Neural crest cell (in vitro differentiated cells): ENCODE results near the gene MAPKAPK5. TPM values are rescaled to one million over a fixed set of nuclear protein-coding genes. Genes with fewer than 3 reads are reported as not detected.

Experiments
- DNase-seq: peaks from one replicate; pipeline ENCODE4 v3.0.0; 2021; ENCODE audit warnings: low read depth, mixed read lengths, low spot score
- H3K27ac Mint-ChIP-seq: one replicate; pipeline ENCODE4 v1.8.0; 2021; ENCODE audit warnings: mild to moderate bottlenecking, mixed read lengths; ENCODE audit not compliant: unreplicated experiment
- H3K27me3 Mint-ChIP-seq: 2 replicates; pipeline ENCODE4 v1.8.0; 2021; ENCODE audit warnings: low read depth, mild to moderate bottlenecking, mixed read lengths
- H3K36me3 Mint-ChIP-seq: 2 replicates; pipeline ENCODE4 v1.8.0; 2021; ENCODE audit warnings: low read depth, mild to moderate bottlenecking, mixed read lengths
- H3K4me1 Mint-ChIP-seq: 2 replicates; pipeline ENCODE4 v1.8.0; 2021; ENCODE audit warnings: mixed read lengths
- H3K4me3 Mint-ChIP-seq: one replicate; pipeline ENCODE4 v1.8.0; 2021; ENCODE audit warnings: mild to moderate bottlenecking, mixed read lengths
- H3K9me3 Mint-ChIP-seq: 2 replicates; pipeline ENCODE4 v1.8.0; 2021; ENCODE audit warnings: mixed read lengths
- long read RNA-seq: library from polyadenylated mRNA; unstranded; transcript quantifications from one replicate; pipeline ENCODE4 v2.0.0, GENCODE V29; 2020
- total RNA-seq: library from RNA; stranded (reverse); gene quantifications from 2 replicates; pipeline ENCODE4 v1.2.1, GENCODE V29; 2021
- TF ChIP-seq, protein P1 (sequence below): fragments of 200-600 bp; sonication (generic); conservative IDR thresholded peaks from 2 replicates; pipeline ENCODE4 v1.5.0; 2021; ENCODE audit warnings: antibody characterized with exemption, mild to moderate bottlenecking

MAPKAPK5 gene, protein sequence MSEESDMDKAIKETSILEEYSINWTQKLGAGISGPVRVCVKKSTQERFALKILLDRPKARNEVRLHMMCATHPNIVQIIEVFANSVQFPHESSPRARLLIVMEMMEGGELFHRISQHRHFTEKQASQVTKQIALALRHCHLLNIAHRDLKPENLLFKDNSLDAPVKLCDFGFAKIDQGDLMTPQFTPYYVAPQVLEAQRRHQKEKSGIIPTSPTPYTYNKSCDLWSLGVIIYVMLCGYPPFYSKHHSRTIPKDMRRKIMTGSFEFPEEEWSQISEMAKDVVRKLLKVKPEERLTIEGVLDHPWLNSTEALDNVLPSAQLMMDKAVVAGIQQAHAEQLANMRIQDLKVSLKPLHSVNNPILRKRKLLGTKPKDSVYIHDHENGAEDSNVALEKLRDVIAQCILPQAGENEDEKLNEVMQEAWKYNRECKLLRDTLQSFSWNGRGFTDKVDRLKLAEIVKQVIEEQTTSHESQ
- total RNA-seq, result 81.6 and 83.1 TPM in 2 replicates
- long read RNA-seq, partial matches to known transcripts, result 3 of 6 reads
- long read RNA-seq, other reads (novel, unspliced or antisense), result 1 of 6 reads

DNA sequence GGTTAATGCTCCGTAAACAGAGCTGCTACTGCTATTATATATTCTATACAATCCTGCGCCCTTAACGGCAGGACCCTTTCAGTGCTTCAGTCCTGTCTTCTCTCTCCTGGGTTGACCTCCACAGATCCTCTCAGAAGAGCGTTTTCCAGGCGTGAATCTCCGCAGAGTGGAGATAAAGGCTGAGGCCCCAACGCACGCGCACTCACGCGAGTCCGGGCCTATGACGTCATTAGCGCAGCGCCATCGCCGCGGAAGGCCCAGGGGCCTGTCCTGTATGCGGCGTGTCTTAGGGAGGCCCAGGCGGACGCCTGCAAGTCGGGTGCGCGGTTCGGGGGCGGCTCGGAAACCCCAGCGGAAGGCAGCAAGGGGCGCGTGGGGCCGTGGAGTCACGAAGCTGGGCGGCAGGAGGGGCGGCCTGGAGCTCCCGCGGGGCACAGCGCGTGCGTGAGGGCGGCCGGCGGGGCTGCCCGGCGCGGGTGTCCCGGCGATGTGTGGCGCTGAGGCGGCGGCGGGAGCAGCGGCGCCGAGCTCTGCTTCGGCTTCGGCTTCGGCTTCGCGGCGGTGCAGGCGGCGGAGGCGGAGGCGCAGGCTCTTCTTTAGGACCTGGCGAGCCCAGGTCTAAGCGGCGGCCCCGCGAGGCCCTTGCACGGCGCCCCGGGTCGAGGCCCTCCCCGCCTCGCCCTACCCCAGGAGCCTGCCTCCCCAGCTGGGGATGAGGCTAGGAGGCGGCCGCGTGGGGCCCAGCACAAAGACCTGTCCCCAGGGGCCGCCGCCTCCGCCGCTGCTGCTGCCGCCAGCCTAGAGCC is at the start of gene MAPKAPK5:
Gene MAPKAPK5 (plus strand): TSS at position 479 of the 806 bp plus-strand sequence. CDS start 506 bp downstream, outside the sequence.
- DNase-seq, result peak; percentile 97
- H3K36me3 Mint-ChIP-seq, result peaks cover 21% of the 10 kb centered on the region
- H3K4me3 Mint-ChIP-seq, result peak within 1 kb of the TSS; percentile 98
- H3K27ac Mint-ChIP-seq, result peak within 1 kb of the TSS; percentile 99
- TF ChIP-seq, protein P1, sequence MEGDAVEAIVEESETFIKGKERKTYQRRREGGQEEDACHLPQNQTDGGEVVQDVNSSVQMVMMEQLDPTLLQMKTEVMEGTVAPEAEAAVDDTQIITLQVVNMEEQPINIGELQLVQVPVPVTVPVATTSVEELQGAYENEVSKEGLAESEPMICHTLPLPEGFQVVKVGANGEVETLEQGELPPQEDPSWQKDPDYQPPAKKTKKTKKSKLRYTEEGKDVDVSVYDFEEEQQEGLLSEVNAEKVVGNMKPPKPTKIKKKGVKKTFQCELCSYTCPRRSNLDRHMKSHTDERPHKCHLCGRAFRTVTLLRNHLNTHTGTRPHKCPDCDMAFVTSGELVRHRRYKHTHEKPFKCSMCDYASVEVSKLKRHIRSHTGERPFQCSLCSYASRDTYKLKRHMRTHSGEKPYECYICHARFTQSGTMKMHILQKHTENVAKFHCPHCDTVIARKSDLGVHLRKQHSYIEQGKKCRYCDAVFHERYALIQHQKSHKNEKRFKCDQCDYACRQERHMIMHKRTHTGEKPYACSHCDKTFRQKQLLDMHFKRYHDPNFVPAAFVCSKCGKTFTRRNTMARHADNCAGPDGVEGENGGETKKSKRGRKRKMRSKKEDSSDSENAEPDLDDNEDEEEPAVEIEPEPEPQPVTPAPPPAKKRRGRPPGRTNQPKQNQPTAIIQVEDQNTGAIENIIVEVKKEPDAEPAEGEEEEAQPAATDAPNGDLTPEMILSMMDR, result no peak
- peaks cover 36% of the 10 kb centered on the region for H3K4me1 Mint-ChIP-seq
- H3K27me3 Mint-ChIP-seq, result no peaks in the 10 kb centered on the region
- no peaks in the 10 kb centered on the region for H3K9me3 Mint-ChIP-seq

DNA sequence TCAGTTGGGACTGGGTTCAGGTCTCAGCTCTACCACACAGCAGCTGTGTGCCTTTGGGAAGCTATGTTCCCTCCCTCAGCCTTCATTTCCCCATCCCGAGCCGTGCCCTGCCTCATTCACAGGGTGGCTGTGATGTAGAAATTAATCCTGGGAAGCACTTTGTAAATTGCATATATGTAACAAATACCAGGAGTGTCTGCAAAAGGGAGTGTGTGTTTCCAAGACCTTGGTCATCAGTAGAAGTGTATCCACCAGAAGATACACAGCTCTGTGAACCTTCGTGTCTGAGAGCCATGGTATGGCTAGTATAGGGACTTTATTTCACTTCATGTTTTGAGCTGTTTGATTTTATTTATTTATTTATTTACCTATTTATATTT is 49.2 kb upstream of the MAPKAPK5 start:
- Mint-ChIP-seq H3K27me3 (no peaks in the 10 kb centered on the region), H3K4me1 (no peaks in the 10 kb centered on the region), H3K9me3 (no peaks in the 10 kb centered on the region), H3K4me3 (no peak overlapping the region), H3K36me3 (peaks cover 2% of the 10 kb centered on the region), H3K27ac (no peak overlapping the region)
- no peak for DNase-seq
- TF ChIP-seq, protein P1, result no peak

DNA sequence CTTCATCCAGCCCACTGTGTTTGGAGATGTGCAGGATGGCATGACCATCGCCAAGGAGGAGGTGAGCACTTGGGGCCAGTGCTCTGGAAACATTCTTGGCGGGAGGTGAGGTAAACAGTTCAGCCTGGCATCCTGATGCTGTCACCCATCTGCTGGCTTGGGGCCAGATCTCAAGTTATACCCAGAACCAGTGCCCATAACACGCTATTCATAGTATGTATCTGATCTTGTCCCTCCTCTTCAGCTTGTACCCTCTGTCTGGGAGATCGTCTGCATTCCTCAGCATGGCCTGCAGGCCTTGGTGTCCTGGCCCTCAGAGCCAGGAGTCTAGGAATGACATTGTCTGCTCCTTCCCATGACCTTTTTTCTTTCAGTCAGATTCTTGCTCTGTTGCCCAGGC is 43.8 kb upstream of the MAPKAPK5 start:
- no peaks in the 10 kb centered on the region for H3K4me1 Mint-ChIP-seq
- peak overlapping the region; percentile 7 for H3K27ac Mint-ChIP-seq
- TF ChIP-seq, protein P1, result no peak
- no peak for DNase-seq
- H3K36me3 Mint-ChIP-seq, result peaks cover 9% of the 10 kb centered on the region
- no peak overlapping the region for H3K4me3 Mint-ChIP-seq
- no peaks in the 10 kb centered on the region for H3K27me3 Mint-ChIP-seq
- H3K9me3 Mint-ChIP-seq, result no peaks in the 10 kb centered on the region

DNA sequence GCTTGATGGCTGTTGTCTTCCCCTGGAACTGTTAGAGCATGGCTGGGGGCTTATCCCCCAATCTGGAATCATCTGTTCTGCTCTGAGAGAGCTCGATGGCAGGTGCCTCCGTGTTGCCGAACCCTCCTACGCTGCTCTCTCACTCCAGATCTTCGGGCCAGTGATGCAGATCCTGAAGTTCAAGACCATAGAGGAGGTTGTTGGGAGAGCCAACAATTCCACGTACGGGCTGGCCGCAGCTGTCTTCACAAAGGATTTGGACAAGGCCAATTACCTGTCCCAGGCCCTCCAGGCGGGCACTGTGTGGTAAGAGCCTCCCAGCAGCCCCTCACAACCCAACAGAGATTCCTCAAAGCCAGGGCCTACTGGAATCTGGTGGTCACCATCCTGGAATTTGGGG is 42.3 kb upstream of the MAPKAPK5 start:
- Mint-ChIP-seq H3K4me1 (no peaks in the 10 kb centered on the region), H3K27me3 (no peaks in the 10 kb centered on the region), H3K4me3 (no peak overlapping the region), H3K36me3 (peaks cover 9% of the 10 kb centered on the region), H3K27ac (no peak overlapping the region), H3K9me3 (no peaks in the 10 kb centered on the region)
- DNase-seq, result no peak
- TF ChIP-seq, protein P1, result no peak

DNA sequence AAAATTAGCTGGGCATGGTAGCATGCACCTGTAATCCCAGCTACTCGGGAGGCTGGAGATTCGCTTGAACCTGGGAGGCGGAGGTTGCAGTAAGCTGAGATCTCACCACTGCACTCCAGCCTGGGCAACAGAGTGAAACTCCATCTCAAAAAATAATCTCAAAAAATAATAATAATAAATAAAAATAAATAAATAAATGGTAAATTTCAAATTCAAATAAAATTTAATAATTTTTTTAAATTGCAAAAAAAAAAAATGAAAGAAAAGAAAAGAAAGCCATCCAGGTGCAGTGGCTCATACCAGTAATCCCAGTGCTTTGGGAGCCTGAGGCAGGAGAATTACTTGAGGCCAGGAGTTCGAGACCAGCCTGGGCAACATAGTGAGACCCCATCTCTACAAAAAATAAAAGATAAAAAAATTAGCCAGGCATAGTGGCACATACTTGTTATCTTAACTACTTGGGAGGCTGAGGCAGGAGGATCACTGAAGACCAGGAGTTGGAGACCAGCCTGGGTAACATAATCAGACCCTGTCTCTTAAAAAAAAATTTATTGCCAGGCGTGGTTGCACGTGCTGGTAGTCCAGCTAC is 38.9 kb upstream of the MAPKAPK5 start:
- H3K4me1 Mint-ChIP-seq, result no peaks in the 10 kb centered on the region
- DNase-seq, result no peak
- H3K4me3 Mint-ChIP-seq, result no peak overlapping the region
- no peak overlapping the region for H3K27ac Mint-ChIP-seq
- H3K36me3 Mint-ChIP-seq, result peaks cover 6% of the 10 kb centered on the region
- no peaks in the 10 kb centered on the region for H3K27me3 Mint-ChIP-seq
- H3K9me3 Mint-ChIP-seq, result no peaks in the 10 kb centered on the region
- TF ChIP-seq, protein P1, result no peak
